Hematopoietic multipotent progenitor cell treated with erythropoietin and hydrocortisone succinate and interleukin-3 and kit ligand, for 8 days (in vitro differentiated cells): ENCODE data around the gene GRK2.

ENCODE experiments used
- DNase-seq: peaks from one replicate; pipeline ENCODE4 v3.0.0-alpha.2; 2015

Gene GRK2

DNA sequence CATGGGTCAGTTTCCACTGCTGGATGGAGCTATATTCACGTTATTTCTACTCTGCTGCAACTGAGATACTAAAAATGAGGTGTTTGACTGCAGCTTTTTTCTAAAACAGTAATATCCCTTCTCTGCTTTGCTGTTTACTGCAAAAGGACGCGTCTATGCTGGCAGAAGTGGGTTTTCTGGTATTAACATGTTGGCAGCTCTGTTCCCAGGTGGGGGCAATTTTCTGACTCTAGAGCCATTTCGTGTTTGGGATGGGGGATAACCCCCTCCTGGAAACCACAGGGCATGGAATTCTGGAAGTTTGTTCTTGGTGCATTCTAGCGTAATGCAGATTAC, 4.9 kb downstream of the GRK2 start:
- DNase-seq, result no peak

DNA sequence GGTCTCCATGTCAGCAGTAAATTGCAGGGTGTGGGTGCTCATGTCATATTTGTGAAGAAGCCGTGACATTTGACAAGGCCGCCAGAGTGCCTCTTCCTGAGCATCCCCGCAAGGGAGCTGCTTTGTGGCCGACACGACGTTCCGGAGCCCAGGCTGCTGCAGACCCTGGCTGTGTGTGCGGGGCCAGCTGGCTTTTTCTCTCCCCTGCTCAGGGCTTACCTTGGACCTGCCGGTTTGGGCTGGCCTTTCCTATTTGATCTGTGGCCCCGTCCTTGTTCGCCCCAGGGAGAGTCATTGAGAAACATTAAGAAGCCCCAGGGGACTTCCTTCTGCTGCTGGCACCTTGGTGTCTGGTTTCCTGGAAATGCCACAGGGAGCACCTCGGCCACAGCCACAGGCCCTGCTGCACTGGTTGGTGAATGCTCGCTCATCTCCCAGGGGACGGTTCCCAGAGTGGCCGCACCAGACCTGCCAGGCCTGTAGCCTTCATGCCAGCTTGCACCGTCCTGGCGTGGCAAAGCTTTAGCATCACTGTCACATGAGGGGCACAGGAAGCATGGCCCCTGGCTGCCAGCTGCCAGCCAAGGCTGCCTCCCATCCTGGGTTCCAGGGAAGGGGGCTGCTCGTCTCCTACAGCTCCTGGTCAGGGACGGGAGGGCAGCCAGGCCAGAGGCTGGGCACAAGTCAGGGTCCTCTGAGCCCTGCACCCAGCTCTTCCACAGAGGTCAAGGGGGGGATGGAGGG, 5.4 kb downstream of the GRK2 start:
- peak; percentile 43 for DNase-seq

DNA sequence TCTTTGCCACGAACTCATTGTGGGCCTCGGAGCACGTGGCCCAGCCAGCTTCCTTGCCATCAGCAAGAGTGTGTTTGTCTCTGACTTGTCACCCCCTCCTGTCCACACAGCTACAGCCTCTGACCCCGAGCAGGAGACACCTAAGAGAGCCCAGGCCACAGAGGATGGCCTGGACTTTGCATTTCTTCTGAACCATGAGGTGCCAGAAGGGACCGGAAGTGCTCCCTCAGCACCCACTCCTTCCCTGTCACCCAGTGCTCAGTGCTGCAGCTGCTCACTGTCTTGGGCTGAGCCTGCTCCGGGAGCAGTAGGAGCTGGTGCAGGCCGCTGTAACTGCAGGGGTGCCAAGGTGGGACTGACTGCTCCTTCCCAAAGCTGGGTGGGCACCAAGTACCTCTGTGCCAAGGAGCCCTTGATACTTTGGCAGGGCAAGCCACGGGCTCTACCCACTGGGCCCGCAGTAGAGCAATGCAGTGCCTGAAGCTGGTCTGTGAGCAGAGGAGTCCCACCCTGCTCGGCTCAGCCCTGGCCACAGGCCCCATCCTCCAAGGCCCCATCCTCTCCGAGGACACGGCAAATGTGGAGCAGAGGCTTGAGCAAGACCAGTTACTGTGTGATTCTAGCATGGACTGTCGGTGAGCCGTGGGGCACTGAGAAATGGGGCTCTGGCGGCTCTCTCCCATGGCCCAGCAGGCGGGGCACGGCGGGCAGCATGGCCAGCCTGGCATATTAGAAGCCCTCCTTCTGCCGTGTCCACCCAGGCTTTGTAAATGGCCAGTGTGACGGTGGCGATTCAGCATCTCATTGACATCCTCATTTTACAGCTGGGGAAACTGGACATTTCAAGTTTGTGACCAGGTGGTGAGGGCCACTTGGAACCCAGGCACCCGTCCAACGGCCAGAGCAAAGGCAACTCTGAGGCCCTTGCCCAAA, 6.3 kb downstream of the GRK2 start:
- DNase-seq, result no peak

DNA sequence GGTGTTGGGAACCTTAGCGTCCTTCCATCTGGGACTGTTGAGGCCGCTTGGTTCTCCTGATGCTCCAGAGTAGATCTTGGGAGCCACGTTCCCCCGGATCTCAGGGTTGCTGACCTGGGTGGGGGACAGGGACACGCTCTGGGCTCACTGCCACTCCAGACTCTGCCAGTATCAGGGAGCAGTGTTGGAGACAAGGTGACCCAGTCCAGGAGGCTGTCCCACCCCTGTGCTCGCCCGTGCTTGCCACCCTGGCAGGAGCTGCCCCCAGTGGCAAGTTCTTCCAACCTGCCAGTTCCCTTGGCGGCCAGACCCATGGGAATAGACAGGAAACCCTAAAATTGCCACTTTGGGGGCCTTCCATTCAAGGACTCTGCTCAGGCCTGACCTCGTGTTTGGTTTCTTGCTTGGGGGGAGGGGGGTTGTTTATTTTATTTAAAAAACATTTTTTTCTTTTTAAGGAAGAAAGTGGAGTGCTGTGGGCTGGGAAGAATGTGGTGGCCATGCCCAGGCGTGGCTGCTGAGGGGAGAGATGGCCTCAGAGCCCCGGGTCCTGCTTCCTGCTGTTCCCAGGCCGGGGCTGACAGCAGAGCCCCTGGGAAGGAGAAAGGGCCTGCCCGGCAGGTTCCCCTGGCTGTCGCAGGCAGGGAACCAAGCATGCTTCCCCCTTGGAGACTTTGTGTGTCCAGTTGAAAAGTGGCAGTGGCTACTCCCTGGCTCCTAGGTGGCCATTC, 7.2 kb downstream of the GRK2 start:
- no peak for DNase-seq

GRCh38 chr11:67274768-67275605, 8.7 kb downstream of the GRK2 start:
- no peak for DNase-seq

- DNase-seq, result peak; percentile 51
Observed at GRCh38 chr11:67275606-67276409, 9.5 kb downstream of the GRK2 start.

- DNase-seq, result peak; percentile 90
Observed at GRCh38 chr11:67276781-67277230, 10.5 kb downstream of the GRK2 start.

GRCh38 chr11:67277231-67277961, 11.1 kb downstream of the GRK2 start:
- DNase-seq, result peak; percentile 95

DNA sequence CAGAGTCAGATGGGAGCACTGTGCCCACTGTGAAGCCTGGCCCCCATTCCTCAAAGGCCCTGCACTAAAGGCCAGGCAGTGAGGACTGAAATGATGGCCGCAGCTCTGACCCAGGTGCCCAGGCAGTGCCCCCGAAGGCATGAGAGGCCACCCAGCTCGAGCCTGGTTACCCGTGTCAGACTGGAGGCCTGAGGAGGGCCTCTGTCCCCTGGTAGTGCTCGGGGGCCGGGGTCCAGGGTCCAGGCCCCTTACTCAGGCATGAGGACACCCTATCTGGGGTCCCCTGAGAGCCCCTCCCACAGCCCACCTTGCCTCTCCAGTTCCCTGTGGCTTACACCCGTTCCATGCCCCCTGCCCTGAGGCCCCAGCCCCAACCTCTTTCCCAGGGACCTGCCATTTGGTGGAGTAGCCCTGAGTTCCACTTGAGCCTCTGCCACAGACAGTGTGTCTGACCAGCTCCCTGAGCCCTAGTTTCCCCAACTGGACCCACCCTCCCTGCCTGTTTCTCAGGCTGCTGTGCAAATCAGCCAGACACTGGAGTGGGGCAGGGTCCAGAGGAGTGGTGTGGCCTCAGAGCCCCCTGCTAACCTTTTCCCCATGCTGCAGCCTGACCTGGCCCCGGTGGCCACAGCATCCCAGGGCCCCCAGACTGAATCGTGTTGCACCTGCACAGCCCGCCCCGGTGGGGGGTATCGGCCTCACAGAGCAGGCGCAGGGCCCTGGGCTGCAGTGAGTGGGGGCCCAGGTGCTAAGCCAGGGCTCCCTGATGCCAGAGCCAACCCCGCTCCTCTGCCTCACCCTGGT, 12.1 kb downstream of the GRK2 start:
- DNase-seq, result no peak

DNA sequence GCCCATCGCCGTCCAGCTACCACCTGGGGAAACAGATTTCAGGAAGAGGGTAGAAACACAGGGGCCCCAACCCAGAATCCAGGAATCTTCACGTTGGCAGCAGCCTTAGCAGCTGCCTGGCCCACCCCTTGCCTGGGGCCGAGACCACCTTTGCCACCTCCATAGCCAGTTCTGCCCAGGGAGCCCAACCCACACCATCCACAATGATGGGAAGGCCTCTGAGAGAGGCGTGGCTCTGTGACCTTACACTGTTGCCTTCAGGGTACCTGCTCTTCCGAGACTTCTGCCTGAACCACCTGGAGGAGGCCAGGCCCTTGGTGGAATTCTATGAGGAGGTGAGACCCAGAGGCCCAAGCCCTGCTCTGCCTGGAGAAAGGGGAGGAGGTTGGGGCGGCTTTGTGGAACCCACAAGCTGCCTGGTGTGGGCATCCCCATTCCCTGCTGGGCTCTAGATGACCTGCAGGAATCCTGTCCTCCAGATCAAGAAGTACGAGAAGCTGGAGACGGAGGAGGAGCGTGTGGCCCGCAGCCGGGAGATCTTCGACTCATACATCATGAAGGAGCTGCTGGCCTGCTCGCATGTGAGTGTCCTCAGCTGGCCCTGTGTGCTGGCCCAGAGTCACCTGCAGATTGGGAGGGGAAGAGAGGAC, 12.8 kb downstream of the GRK2 start:
- no peak for DNase-seq

DNA sequence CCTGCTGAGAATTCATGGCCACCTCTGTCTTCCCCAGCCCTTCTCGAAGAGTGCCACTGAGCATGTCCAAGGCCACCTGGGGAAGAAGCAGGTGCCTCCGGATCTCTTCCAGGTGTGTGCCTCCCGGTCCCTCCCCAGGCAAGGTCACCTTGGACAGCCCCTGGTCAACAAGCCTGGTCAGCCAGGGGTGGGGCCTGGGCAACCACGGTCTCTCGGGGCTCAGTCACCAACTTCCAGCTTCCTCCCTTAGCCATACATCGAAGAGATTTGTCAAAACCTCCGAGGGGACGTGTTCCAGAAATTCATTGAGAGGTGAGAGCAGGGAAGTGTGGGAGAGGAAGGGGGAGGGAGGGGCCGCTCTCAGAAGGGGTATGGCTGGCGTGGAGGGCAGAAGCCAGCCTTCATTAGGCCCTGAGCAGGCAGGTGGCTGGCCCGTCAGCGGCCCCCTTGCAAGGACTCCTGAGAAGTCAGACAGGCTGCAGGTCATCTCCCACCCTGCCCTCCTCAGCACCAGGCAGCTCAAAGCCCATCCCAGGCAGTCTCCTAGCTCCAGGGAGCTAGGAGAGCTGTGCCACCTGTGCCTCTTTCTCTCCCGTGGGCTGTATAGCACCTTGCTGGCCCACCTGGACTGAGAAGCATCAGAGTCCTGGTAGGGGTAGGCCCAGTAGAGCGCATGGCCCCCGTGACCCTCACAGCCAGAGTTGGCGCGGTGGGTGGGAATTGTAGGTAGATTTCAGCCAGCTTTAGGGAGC, 13.5 kb downstream of the GRK2 start:
- no peak for DNase-seq

DNA sequence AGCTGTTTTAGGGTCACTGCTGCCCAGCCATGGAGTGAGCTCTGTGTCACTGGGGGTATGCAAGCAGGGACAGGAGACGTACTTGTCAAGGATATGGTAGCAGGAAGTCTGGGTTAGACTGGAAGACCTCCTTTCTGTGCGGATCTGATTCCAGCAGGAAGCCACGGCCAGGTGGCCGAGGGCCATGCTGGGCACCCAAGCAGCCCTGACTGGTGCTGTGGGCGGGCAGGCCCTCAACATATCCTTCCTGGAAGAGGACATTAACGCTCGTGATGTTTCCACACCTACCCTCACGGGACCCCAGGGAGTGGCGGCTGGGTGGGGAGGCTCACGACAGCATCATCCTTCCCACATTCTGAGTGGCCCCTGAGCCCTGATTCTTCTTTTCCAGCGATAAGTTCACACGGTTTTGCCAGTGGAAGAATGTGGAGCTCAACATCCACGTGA, 14.1 kb downstream of the GRK2 start:
- DNase-seq, result no peak

DNA sequence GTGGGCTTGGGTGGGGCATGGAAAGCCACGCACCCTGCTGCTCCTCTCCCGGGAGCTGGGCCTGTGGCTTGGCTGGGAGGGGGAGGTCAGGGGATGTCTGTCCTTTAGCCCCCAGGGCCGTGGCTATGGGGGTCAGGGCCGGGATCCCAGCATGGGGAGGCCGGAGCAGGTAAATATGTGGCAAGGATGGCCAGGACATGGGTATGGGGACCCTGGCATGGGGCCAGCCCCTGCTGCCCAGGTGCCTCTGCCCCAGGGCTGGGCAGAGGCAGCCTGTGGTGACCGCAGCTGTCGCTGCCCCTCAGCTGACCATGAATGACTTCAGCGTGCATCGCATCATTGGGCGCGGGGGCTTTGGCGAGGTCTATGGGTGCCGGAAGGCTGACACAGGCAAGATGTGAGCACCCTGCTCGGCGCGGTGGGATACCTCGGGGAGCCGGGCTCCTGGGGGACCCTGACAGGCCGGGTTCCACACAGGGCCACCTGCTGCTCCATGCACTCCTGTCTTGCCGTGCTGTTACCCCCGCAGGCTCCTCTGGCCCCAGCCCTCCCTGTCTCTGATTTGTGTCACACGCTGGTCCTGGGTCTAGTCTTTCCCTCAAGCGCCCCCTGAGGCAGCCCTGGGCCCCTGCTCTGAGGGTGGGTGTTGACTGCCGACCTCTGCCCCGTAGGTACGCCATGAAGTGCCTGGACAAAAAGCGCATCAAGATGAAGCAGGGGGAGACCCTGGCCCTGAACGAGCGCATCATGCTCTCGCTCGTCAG, 14.7 kb downstream of the GRK2 start:
- DNase-seq, result no peak

GRCh38 chr11:67281552-67282150, 15.4 kb downstream of the GRK2 start:
- no peak for DNase-seq

GRCh38 chr11:67282155-67282875, 16.0 kb downstream of the GRK2 start:
- no peak for DNase-seq

- DNase-seq, result no peak
Observed at GRCh38 chr11:67282876-67283371, 16.7 kb downstream of the GRK2 start.
